ENCODE measurements around the gene MED15. TPM values are rescaled to one million over a fixed set of nuclear protein-coding genes. Genes with fewer than 3 reads are reported as not detected.
A peak's percentile ranks its signal among the peaks of the same experiment; 100 is the strongest.

The MED15 gene
- total RNA-seq, 1 donor from 2014 or later: 135 TPM

DNA sequence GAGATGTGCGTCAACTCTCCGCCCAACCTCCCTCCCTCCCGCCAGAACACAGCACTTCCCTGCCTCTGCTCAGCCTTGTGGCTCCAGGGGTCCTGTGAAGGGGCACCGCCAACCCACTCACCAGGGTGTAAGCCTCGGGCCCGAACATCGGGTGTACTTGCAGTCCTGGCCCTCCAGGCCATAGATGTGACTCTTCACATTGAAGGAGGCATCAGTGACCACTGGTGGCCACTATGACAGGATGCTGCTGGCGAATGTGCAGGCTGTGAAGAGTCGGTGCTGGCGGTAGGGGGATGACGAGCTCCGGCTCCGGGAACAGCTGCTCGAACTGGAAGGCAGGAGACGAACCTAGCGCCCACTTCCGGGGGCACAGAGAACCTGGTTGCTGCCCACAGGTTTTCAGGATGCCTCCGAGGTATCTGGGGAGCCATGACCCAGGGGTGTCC is 97.4 kb downstream of the MED15 start:
- H3K27me3 Mint-ChIP-seq (ENCODE audit: low read depth): no peaks in the 10 kb centered on the region
- no peak overlapping the region for H3K27ac Mint-ChIP-seq
- DNase-seq (ENCODE audit: low spot score in 2 of 2, unreplicated experiment in 2 of 2): no peak
- H3K4me1 Mint-ChIP-seq: peaks cover 8% of the 10 kb centered on the region
- no peaks in the 10 kb centered on the region for H3K36me3 Mint-ChIP-seq
- TF ChIP-seq, protein P1, sequence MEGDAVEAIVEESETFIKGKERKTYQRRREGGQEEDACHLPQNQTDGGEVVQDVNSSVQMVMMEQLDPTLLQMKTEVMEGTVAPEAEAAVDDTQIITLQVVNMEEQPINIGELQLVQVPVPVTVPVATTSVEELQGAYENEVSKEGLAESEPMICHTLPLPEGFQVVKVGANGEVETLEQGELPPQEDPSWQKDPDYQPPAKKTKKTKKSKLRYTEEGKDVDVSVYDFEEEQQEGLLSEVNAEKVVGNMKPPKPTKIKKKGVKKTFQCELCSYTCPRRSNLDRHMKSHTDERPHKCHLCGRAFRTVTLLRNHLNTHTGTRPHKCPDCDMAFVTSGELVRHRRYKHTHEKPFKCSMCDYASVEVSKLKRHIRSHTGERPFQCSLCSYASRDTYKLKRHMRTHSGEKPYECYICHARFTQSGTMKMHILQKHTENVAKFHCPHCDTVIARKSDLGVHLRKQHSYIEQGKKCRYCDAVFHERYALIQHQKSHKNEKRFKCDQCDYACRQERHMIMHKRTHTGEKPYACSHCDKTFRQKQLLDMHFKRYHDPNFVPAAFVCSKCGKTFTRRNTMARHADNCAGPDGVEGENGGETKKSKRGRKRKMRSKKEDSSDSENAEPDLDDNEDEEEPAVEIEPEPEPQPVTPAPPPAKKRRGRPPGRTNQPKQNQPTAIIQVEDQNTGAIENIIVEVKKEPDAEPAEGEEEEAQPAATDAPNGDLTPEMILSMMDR (IDR thresholded peaks at IDR 0.05; ENCODE audit: unreplicated experiment): no peak
- H3K4me3 Mint-ChIP-seq: no peak overlapping the region
- H3K9me3 Mint-ChIP-seq: no peaks in the 10 kb centered on the region

DNA sequence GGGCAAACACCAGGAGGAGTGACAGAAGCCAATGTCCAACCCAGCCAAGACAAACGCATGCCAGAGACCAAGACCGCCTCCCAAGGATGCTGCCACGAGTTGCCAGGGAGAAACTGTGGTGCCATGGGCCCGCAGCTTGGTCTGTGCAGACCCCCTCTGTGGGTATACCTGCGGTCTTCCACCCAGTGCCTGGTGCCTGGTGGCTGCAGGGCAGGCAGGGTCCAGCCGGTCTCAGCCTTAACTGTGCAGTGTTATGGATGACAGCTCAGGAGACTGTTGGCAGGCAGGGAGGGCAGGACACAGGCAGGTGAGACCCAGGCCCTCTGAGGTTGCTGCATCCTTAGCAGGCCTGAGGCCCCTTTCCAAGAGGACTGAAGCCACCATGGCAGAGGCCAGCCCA is 97.9 kb downstream of the MED15 start:
- no peak for DNase-seq (ENCODE audit: low spot score in 2 of 2, unreplicated experiment in 2 of 2)
- Mint-ChIP-seq H3K27me3 (ENCODE audit: low read depth) (no peaks in the 10 kb centered on the region), H3K4me3 (no peak overlapping the region), H3K27ac (no peak overlapping the region), H3K36me3 (no peaks in the 10 kb centered on the region), H3K4me1 (peaks cover 8% of the 10 kb centered on the region), H3K9me3 (no peaks in the 10 kb centered on the region)
- TF ChIP-seq, protein P1 (IDR thresholded peaks at IDR 0.05; ENCODE audit: unreplicated experiment): no peak

- no peaks in the 10 kb centered on the region for H3K9me3 Mint-ChIP-seq
- no peaks in the 10 kb centered on the region for H3K27me3 Mint-ChIP-seq (ENCODE audit: low read depth)
- H3K36me3 Mint-ChIP-seq: no peaks in the 10 kb centered on the region
- peak in 1 of 2 experiments; percentile 61 for DNase-seq (ENCODE audit: low spot score in 2 of 2, unreplicated experiment in 2 of 2)
- no peak overlapping the region for H3K4me3 Mint-ChIP-seq
- TF ChIP-seq, protein P1 (IDR thresholded peaks at IDR 0.05; ENCODE audit: unreplicated experiment): no peak
- H3K4me1 Mint-ChIP-seq: peaks cover 8% of the 10 kb centered on the region
- no peak overlapping the region for H3K27ac Mint-ChIP-seq
Measured at GRCh38 chr22:20606041-20606783, 98.8 kb downstream of the MED15 start.

DNA sequence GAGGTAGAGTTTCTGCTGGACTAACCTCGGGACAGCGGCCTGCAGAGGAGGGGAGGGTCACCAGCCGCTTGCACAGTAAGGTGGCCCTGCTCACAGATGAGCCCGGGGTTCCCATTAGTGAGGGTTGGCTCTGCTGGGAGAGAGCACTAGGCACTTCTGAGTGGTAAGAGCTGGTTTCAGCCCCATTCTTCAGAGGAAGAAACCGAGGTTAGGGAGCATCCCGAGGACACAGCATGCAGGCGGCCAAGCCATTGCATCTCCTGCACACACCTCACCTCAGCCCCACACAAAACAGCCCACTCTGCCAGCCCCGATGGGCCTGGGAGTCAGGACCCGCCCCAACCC is 99.3 kb downstream of the MED15 start:
- TF ChIP-seq, protein P1 (IDR thresholded peaks at IDR 0.05; ENCODE audit: unreplicated experiment): no peak
- H3K9me3 Mint-ChIP-seq: no peaks in the 10 kb centered on the region
- no peaks in the 10 kb centered on the region for H3K27me3 Mint-ChIP-seq (ENCODE audit: low read depth)
- peaks cover 8% of the 10 kb centered on the region for H3K4me1 Mint-ChIP-seq
- no peak for DNase-seq (ENCODE audit: low spot score in 2 of 2, unreplicated experiment in 2 of 2)
- no peaks in the 10 kb centered on the region for H3K36me3 Mint-ChIP-seq
- no peak overlapping the region for H3K4me3 Mint-ChIP-seq
- no peak overlapping the region for H3K27ac Mint-ChIP-seq

- TF ChIP-seq, protein P1 (IDR thresholded peaks at IDR 0.05; ENCODE audit: unreplicated experiment): no peak
- DNase-seq (ENCODE audit: low spot score in 2 of 2, unreplicated experiment in 2 of 2): no peak
- H3K27me3 Mint-ChIP-seq (ENCODE audit: low read depth): no peaks in the 10 kb centered on the region
Measured at GRCh38 chr22:20607157-20607907, 99.9 kb downstream of the MED15 start.

More at GRCh38 chr22:20607157-20607907, 99.9 kb downstream of the MED15 start:
- no peak overlapping the region for H3K27ac Mint-ChIP-seq
- H3K4me3 Mint-ChIP-seq: no peak overlapping the region
- H3K4me1 Mint-ChIP-seq: peaks cover 8% of the 10 kb centered on the region
- H3K9me3 Mint-ChIP-seq: no peaks in the 10 kb centered on the region
- H3K36me3 Mint-ChIP-seq: no peaks in the 10 kb centered on the region
